ENCODE results near the gene FUT8.

GRCh38 chr14:65446159-65446558, 33.6 kb downstream of the FUT8 start:
- no peak for TF ChIP-seq ZBTB33 (IDR thresholded peaks at IDR 0.05)
- no peak for TF ChIP-seq GABPA (IDR thresholded peaks at IDR 0.05 in 1 of 2, conservative IDR thresholded peaks at IDR 0.05 in 1 of 2)
- TF ChIP-seq SP1 (IDR thresholded peaks at IDR 0.05), result no peak
- TF ChIP-seq, protein P1, sequence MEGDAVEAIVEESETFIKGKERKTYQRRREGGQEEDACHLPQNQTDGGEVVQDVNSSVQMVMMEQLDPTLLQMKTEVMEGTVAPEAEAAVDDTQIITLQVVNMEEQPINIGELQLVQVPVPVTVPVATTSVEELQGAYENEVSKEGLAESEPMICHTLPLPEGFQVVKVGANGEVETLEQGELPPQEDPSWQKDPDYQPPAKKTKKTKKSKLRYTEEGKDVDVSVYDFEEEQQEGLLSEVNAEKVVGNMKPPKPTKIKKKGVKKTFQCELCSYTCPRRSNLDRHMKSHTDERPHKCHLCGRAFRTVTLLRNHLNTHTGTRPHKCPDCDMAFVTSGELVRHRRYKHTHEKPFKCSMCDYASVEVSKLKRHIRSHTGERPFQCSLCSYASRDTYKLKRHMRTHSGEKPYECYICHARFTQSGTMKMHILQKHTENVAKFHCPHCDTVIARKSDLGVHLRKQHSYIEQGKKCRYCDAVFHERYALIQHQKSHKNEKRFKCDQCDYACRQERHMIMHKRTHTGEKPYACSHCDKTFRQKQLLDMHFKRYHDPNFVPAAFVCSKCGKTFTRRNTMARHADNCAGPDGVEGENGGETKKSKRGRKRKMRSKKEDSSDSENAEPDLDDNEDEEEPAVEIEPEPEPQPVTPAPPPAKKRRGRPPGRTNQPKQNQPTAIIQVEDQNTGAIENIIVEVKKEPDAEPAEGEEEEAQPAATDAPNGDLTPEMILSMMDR (IDR thresholded peaks at IDR 0.05; ENCODE audit: low read depth, low read length, missing input control), result no peak
- TF ChIP-seq REST (IDR thresholded peaks at IDR 0.05), result no peak
- no peak for TF ChIP-seq HNF4A (conservative IDR thresholded peaks at IDR 0.05)
- TF ChIP-seq RXRA (IDR thresholded peaks at IDR 0.05), result no peak

All from liver (tissue), 3 donors.